Trophoblast cell (in vitro differentiated cells and primary cell): Measurements from ENCODE around the gene PCSK1.
A peak's percentile ranks its signal among the peaks of the same experiment; 100 is the strongest.

ENCODE experiments used
- DNase-seq, 2 donors: peaks; one replicate each; pipeline ENCODE4 v3.0.0-alpha.2; 2016
- H2AFZ ChIP-seq: 2 replicates; pipeline ENCODE4 v1.6.1; 2013; ENCODE audit warnings: low read length, moderate library complexity, mild to moderate bottlenecking; ENCODE audit not compliant: insufficient read depth, poor library complexity
- H2AK5ac ChIP-seq: 2 replicates; pipeline ENCODE4 v1.6.1; 2013; ENCODE audit warnings: mild to moderate bottlenecking, low read length
- H2BK120ac ChIP-seq: 2 replicates; pipeline ENCODE4 v1.6.1; 2013; ENCODE audit warnings: low read length, mild to moderate bottlenecking, moderate library complexity; ENCODE audit not compliant: insufficient read depth, poor library complexity
- H2BK12ac ChIP-seq: 2 replicates; pipeline ENCODE4 v1.6.1; 2013; ENCODE audit warnings: mild to moderate bottlenecking, low read length, moderate library complexity
- H2BK5ac ChIP-seq: 2 replicates; pipeline ENCODE4 v1.6.1; 2013; ENCODE audit warnings: low read length, low read depth, moderate library complexity, mild to moderate bottlenecking; ENCODE audit not compliant: poor library complexity
- H3K14ac ChIP-seq: 2 replicates; pipeline ENCODE4 v1.6.1; 2013; ENCODE audit warnings: mild to moderate bottlenecking, low read length
- H3K18ac ChIP-seq: 2 replicates; pipeline ENCODE4 v1.6.1; 2013; ENCODE audit warnings: mild to moderate bottlenecking, low read length
- H3K23ac ChIP-seq: 2 replicates; pipeline ENCODE4 v1.6.1; 2013; ENCODE audit warnings: low read length
- H3K27ac ChIP-seq: 2 replicates; pipeline ENCODE4 v1.5.1; 2013; ENCODE audit warnings: low read depth, mild to moderate bottlenecking, inconsistent platforms, low read length, moderate library complexity
- H3K27me3 ChIP-seq: 2 replicates; pipeline ENCODE4 v1.6.1; 2013; ENCODE audit warnings: inconsistent platforms, mild to moderate bottlenecking, low read length, moderate library complexity; ENCODE audit not compliant: insufficient read depth
- H3K36me3 ChIP-seq, 2 experiments: 1 replicate in 1 of 2; 2 replicates in 1 of 2; pipeline ENCODE4 v1.6.1; 2013; ENCODE audit warnings: low read length in 2 of 2, mild to moderate bottlenecking in 2 of 2, moderate library complexity in 1 of 2; ENCODE audit not compliant: insufficient read depth in 2 of 2, control insufficient read depth in 1 of 2
- H3K4ac ChIP-seq: 2 replicates; pipeline ENCODE4 v1.6.1; 2013; ENCODE audit warnings: low read depth, mild to moderate bottlenecking, low read length, moderate library complexity
- H3K4me1 ChIP-seq, 2 experiments: 1 replicate in 1 of 2; 2 replicates in 1 of 2; pipeline ENCODE4 v1.6.1; 2013; ENCODE audit warnings: low read length in 2 of 2, mild to moderate bottlenecking in 2 of 2, moderate library complexity in 1 of 2; ENCODE audit not compliant: insufficient read depth in 2 of 2, control insufficient read depth in 1 of 2
- H3K4me2 ChIP-seq: 2 replicates; pipeline ENCODE4 v1.6.1; 2013; ENCODE audit warnings: inconsistent platforms, mild to moderate bottlenecking, low read length, moderate library complexity
- H3K4me3 ChIP-seq: 2 replicates; pipeline ENCODE4 v1.5.1; 2013; ENCODE audit warnings: mild to moderate bottlenecking, low read depth, low read length, inconsistent platforms
- H3K79me1 ChIP-seq: one replicate; pipeline ENCODE4 v1.6.1; 2013; ENCODE audit warnings: low read length
- H3K79me2 ChIP-seq: 2 replicates; pipeline ENCODE4 v1.6.1; 2013; ENCODE audit warnings: low read length, mild to moderate bottlenecking; ENCODE audit not compliant: control insufficient read depth, insufficient read depth, poor library complexity
- H3K9ac ChIP-seq: 2 replicates; pipeline ENCODE4 v1.6.1; 2013; ENCODE audit warnings: mild to moderate bottlenecking, low read length
- H3K9me3 ChIP-seq: 2 replicates; pipeline ENCODE4 v1.6.1; 2013; ENCODE audit warnings: low read depth, mild to moderate bottlenecking, control low read depth, inconsistent platforms, low read length; ENCODE audit not compliant: insufficient read depth
- H4K12ac ChIP-seq: 2 replicates; pipeline ENCODE4 v1.6.1; 2013; ENCODE audit warnings: low read depth, mild to moderate bottlenecking, low read length, moderate library complexity
- H4K8ac ChIP-seq: 2 replicates; pipeline ENCODE4 v1.6.1; 2013; ENCODE audit warnings: low read depth, mild to moderate bottlenecking, low read length, moderate library complexity
- H4K91ac ChIP-seq: one replicate; pipeline ENCODE4 v1.6.1; 2013; ENCODE audit warnings: low read depth, mild to moderate bottlenecking, low read length, moderate library complexity
- WGBS: extraction: QIAGEN DNeasy Blood & Tissue Kit; methylation state at CpG from one replicate; pipeline ENCODE4 v1.1.7; 2013; ENCODE audit warnings: missing lambda C conversion rate; ENCODE audit not compliant: insufficient read length, insufficient coverage; ENCODE audit errors: extremely low coverage; 5-methylcytosine and 5-hydroxymethylcytosine counted together

PCSK1 gene

DNA sequence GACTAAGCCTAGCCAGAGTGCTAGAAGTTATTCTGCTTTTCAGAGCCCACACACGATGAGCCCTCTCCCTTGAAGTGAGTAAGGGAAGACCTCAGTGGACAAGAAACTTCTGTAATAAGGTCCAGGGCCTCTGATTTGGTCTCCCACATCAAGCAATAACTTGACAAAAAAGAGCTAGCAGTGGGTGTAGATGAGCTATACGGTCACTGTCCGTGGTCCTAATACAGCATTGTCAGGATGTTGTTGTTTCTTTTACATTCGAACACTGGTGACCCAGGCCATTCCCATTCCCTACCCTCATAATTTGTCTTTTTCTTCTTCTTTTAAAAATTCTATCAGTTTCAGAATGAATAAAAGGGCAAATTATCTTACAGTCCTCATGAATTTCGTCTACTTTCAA lies 5.2 kb downstream of the PCSK1 start:
- no CpG with 5 or more reads among the region's 5 CpGs for WGBS
- Histone ChIP-seq H4K12ac (no peak overlapping the region), H3K9me3 (peaks cover 4% of the 10 kb centered on the region), H3K4me2 (no peak overlapping the region), H2BK5ac (no peak overlapping the region), H3K4me1 (peaks cover 2 to 4% of the 10 kb centered on the region in 2 experiments), H4K91ac (no peak overlapping the region), H4K8ac (no peak overlapping the region), H3K27ac (no peak overlapping the region), H3K9ac (no peak overlapping the region), H2BK12ac (no peak overlapping the region), H3K36me3 (no peaks in the 10 kb centered on the region), H3K18ac (no peak overlapping the region), H3K79me2 (no peaks in the 10 kb centered on the region), H3K4ac (no peak overlapping the region), H3K23ac (no peak overlapping the region), H3K14ac (no peak overlapping the region), H3K4me3 (no peak overlapping the region), H2BK120ac (no peak overlapping the region), H3K79me1 (no peaks in the 10 kb centered on the region), H2AK5ac (no peak overlapping the region), H3K27me3 (peaks cover 21% of the 10 kb centered on the region), H2AFZ (no peak overlapping the region)
- no peak for DNase-seq

DNA sequence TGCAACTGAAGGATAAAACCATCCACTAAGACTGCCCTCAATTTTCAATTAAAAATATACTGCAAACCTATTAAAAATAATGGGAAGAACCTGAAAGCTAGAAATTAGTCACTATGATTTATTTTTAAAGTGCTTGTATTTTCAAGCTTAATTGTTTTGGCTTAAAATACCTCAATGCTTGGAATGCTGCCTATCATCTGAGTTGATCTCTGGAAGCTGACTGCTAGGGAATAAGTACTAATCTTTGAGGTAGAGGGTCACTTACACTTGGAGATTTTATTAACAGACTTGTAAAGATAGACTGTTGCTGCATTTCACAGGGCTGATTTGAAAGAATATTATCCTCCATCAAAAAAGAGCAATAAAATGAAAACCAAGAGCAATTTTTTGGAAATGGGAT lies 6.2 kb downstream of the PCSK1 start:
- H4K12ac ChIP-seq: no peak overlapping the region
- no peaks in the 10 kb centered on the region for H3K9me3 ChIP-seq
- no peak overlapping the region for H4K8ac ChIP-seq
- H2BK5ac ChIP-seq: no peak overlapping the region
- no peaks in the 10 kb centered on the region for H3K79me2 ChIP-seq
- no peak overlapping the region for H2AK5ac ChIP-seq
- no peak overlapping the region for H3K18ac ChIP-seq
- no peak overlapping the region for H3K4me3 ChIP-seq
- H3K9ac ChIP-seq: no peak overlapping the region
- peaks cover 11% of the 10 kb centered on the region for H3K27me3 ChIP-seq
- H3K4me1 ChIP-seq: no peaks in the 10 kb centered on the region
- H2AFZ ChIP-seq: no peak overlapping the region
- H2BK12ac ChIP-seq: no peak overlapping the region
- no peak overlapping the region for H3K14ac ChIP-seq
- DNase-seq: peak in 1 of 2 donors; percentile 43
- H3K4ac ChIP-seq: no peak overlapping the region
- H4K91ac ChIP-seq: no peak overlapping the region
- no peak overlapping the region for H3K23ac ChIP-seq
- no peak overlapping the region for H3K4me2 ChIP-seq
- no peak overlapping the region for H3K27ac ChIP-seq
- no peak overlapping the region for H2BK120ac ChIP-seq
- H3K79me1 ChIP-seq: no peaks in the 10 kb centered on the region
- H3K36me3 ChIP-seq: no peaks in the 10 kb centered on the region

GRCh38 chr5:96425443-96425842 lies 7.6 kb downstream of the PCSK1 start:
- H3K23ac ChIP-seq: no peak overlapping the region
- H3K9ac ChIP-seq: no peak overlapping the region
- H4K8ac ChIP-seq: no peak overlapping the region
- no peak overlapping the region for H3K4me2 ChIP-seq
- H3K79me1 ChIP-seq: no peaks in the 10 kb centered on the region
- no peak overlapping the region for H2BK12ac ChIP-seq
- H3K9me3 ChIP-seq: no peaks in the 10 kb centered on the region
- no peak overlapping the region for H2BK5ac ChIP-seq
- H3K4ac ChIP-seq: no peak overlapping the region
- H2AK5ac ChIP-seq: no peak overlapping the region
- H3K18ac ChIP-seq: no peak overlapping the region
- no peak overlapping the region for H3K27ac ChIP-seq
- H3K4me1 ChIP-seq: no peaks in the 10 kb centered on the region
- no peaks in the 10 kb centered on the region for H3K79me2 ChIP-seq
- no peaks in the 10 kb centered on the region for H3K27me3 ChIP-seq
- no peak for DNase-seq
- H2BK120ac ChIP-seq: no peak overlapping the region
- H4K91ac ChIP-seq: no peak overlapping the region
- no peaks in the 10 kb centered on the region for H3K36me3 ChIP-seq
- no peak overlapping the region for H3K14ac ChIP-seq
- no peak overlapping the region for H2AFZ ChIP-seq
- no peak overlapping the region for H4K12ac ChIP-seq
- no peak overlapping the region for H3K4me3 ChIP-seq

DNA sequence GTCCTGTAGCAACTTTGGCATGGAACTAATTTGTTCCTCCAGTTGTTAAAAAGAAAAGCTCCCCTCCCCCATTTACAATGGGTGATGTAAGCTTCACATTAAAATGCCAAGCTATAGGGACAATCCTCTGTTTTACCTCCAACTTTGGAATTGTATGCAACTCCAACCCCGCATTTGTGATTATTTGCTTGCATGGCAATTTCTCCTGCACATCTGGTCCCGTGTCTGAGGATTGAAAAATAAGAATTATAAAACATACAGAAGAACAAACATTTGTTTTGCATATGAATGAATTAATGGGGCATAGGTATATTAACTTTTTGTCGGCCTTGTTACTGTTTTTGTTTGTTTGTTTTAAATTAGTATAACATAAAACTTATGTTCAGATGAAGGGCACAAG lies 17.2 kb downstream of the PCSK1 start:
- no peaks in the 10 kb centered on the region for H3K79me2 ChIP-seq
- H3K14ac ChIP-seq: no peak overlapping the region
- no peak overlapping the region for H3K4me3 ChIP-seq
- no peak overlapping the region for H4K12ac ChIP-seq
- no peak overlapping the region for H2AFZ ChIP-seq
- H3K36me3 ChIP-seq: no peaks in the 10 kb centered on the region
- no peak overlapping the region for H3K23ac ChIP-seq
- no peak overlapping the region for H2BK5ac ChIP-seq
- H3K79me1 ChIP-seq: no peaks in the 10 kb centered on the region
- no peak overlapping the region for H3K9ac ChIP-seq
- H3K4me2 ChIP-seq: no peak overlapping the region
- no peak overlapping the region for H4K8ac ChIP-seq
- H2BK120ac ChIP-seq: no peak overlapping the region
- H3K9me3 ChIP-seq: no peaks in the 10 kb centered on the region
- no peak overlapping the region for H4K91ac ChIP-seq
- WGBS: no CpG with 5 or more reads among the region's 3 CpGs
- no peak overlapping the region for H3K27ac ChIP-seq
- no peak overlapping the region for H2AK5ac ChIP-seq
- H3K18ac ChIP-seq: no peak overlapping the region
- no peak for DNase-seq
- H3K4ac ChIP-seq: no peak overlapping the region
- no peak overlapping the region for H2BK12ac ChIP-seq
- no peaks in the 10 kb centered on the region for H3K27me3 ChIP-seq
- H3K4me1 ChIP-seq: no peaks in the 10 kb centered on the region
